ENCODE results near the gene DDI2. TPM values are rescaled to one million over a fixed set of nuclear protein-coding genes. Genes with fewer than 3 reads are reported as not detected.
A peak's percentile ranks its signal among the peaks of the same experiment; 100 is the strongest.
"Not testable (repeated sequence)": the region's sequence is repeated elsewhere in the genome, so short reads cannot be mapped to it uniquely, and the experiment has no call there.

DDI2 gene
- total RNA-seq, 1 donor from 2014 or later = 13.7 TPM

GRCh38 chr1:15692121-15692682 lies 74.9 kb downstream of the DDI2 start:
- no peaks in the 10 kb centered on the region for H3K27me3 ChIP-seq (ENCODE audit: control insufficient read depth, insufficient read depth, low read length)
- TF ChIP-seq CTCF (IDR thresholded peaks at IDR 0.05; ENCODE audit: insufficient read depth, low read length, severe bottlenecking) = no peak
- DNase-seq (ENCODE audit: low read depth) (no peak), FAIRE-seq (no peak)
- H3K36me3 ChIP-seq (ENCODE audit: control insufficient read depth, insufficient read depth, low read length) = peaks cover 2% of the 10 kb centered on the region
- H3K4me3 ChIP-seq (ENCODE audit: low read depth, low read length) = no peak overlapping the region

DNA sequence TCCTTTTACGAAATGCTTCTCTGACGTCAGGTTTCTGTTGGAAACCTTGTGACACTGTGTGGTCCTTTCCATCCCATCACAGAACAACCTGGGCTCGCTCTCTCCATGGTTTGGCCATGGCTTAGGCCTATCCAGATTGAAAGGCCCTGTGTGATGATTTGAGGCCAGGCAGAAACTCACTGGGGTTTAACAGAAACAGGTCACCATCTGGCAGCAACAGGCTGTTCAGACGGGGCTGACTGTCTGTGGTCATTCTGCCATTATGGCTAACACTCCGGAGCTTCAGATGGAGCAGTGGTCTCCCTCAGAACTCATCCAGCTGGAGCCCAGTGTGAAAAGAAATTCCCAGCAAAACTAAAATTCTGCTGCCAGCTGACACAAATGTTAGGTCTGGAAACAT lies 76.1 kb downstream of the DDI2 start:
- no peak for TF ChIP-seq CTCF (IDR thresholded peaks at IDR 0.05; ENCODE audit: insufficient read depth, low read length, severe bottlenecking)
- no peak overlapping the region for H3K4me3 ChIP-seq (ENCODE audit: low read depth, low read length)
- H3K27me3 ChIP-seq (ENCODE audit: control insufficient read depth, insufficient read depth, low read length) = no peaks in the 10 kb centered on the region
- DNase-seq (ENCODE audit: low read depth) (no peak), FAIRE-seq (peak; percentile 7)
- peaks cover 3% of the 10 kb centered on the region for H3K36me3 ChIP-seq (ENCODE audit: control insufficient read depth, insufficient read depth, low read length)

- Histone ChIP-seq H3K27me3 (ENCODE audit: control insufficient read depth, insufficient read depth, low read length) (no peaks in the 10 kb centered on the region), H3K4me3 (ENCODE audit: low read depth, low read length) (no peak overlapping the region), H3K36me3 (ENCODE audit: control insufficient read depth, insufficient read depth, low read length) (peaks cover 5% of the 10 kb centered on the region)
- FAIRE-seq = no peak
- no peak for DNase-seq (ENCODE audit: low read depth)
- TF ChIP-seq CTCF (IDR thresholded peaks at IDR 0.05; ENCODE audit: insufficient read depth, low read length, severe bottlenecking) = no peak
These were observed 79.8 kb downstream of the DDI2 start for GRCh38 chr1:15696956-15697521.

DNA sequence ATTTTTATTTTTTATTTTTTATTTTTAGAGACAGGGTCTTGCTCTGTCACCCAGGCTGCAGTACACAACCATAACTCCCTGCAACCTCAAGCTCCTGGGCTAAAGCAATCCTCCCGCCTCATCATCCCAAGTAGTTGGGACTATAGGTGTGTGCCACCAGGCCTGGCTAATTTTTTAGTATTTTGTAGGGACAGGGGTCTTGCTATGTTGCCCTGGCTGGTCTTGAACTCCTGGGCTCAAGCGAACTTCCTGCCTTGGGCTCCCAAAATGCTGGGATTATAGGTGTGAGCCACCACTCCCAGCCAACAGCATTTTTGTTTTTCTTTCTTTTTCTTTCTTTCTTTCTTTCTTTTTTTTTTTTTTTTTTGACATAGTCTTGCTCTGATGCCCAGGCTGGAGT lies 80.9 kb downstream of the DDI2 start:
- DNase-seq (ENCODE audit: low read depth) (no peak), FAIRE-seq (no peak)
- no peak overlapping the region for H3K4me3 ChIP-seq (ENCODE audit: low read depth, low read length)
- no peak for TF ChIP-seq CTCF (IDR thresholded peaks at IDR 0.05; ENCODE audit: insufficient read depth, low read length, severe bottlenecking)
- peaks cover 5% of the 10 kb centered on the region for H3K36me3 ChIP-seq (ENCODE audit: control insufficient read depth, insufficient read depth, low read length)
- H3K27me3 ChIP-seq (ENCODE audit: control insufficient read depth, insufficient read depth, low read length) = no peaks in the 10 kb centered on the region

DNA sequence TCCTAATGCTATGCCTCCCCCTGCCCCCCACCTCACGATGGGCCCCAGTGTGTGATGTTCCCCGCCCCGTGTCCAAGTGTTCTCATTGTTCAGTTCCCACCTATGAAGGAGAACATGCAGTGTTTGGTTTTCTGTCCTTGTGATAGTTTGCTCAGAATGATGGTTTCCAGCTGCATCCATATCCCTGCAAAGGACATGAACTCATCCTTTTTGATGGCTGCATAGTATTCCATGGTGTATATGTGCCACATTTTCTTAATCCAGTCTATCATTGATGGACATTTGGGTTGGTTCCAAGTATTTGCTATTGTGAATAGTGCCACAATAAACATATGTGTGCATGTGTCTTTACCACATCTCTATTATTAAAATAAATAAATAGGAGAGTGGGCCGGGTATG lies 82.1 kb downstream of the DDI2 start:
- not testable (repeated sequence) for FAIRE-seq; H3K27me3 ChIP-seq (ENCODE audit: control insufficient read depth, insufficient read depth, low read length); DNase-seq (ENCODE audit: low read depth); H3K4me3 ChIP-seq (ENCODE audit: low read depth, low read length); H3K36me3 ChIP-seq (ENCODE audit: control insufficient read depth, insufficient read depth, low read length)

GRCh38 chr1:15700508-15700907 lies 83.2 kb downstream of the DDI2 start:
- no peak for DNase-seq (ENCODE audit: low read depth)
- TF ChIP-seq CTCF (IDR thresholded peaks at IDR 0.05; ENCODE audit: insufficient read depth, low read length, severe bottlenecking) = no peak
- Histone ChIP-seq H3K27me3 (ENCODE audit: control insufficient read depth, insufficient read depth, low read length) (no peaks in the 10 kb centered on the region), H3K36me3 (ENCODE audit: control insufficient read depth, insufficient read depth, low read length) (peaks cover 9% of the 10 kb centered on the region), H3K4me3 (ENCODE audit: low read depth, low read length) (no peak overlapping the region)
- no peak for FAIRE-seq

Data from bronchial epithelial cell (primary cell).